ENCODE measurements around the gene COG8. TPM values are rescaled to one million over a fixed set of nuclear protein-coding genes. Genes with fewer than 3 reads are reported as not detected.

The COG8 gene
- total and polyA plus RNA-seq, 11 donors = 13.3 to 43.0 (median 22.8) TPM

DNA sequence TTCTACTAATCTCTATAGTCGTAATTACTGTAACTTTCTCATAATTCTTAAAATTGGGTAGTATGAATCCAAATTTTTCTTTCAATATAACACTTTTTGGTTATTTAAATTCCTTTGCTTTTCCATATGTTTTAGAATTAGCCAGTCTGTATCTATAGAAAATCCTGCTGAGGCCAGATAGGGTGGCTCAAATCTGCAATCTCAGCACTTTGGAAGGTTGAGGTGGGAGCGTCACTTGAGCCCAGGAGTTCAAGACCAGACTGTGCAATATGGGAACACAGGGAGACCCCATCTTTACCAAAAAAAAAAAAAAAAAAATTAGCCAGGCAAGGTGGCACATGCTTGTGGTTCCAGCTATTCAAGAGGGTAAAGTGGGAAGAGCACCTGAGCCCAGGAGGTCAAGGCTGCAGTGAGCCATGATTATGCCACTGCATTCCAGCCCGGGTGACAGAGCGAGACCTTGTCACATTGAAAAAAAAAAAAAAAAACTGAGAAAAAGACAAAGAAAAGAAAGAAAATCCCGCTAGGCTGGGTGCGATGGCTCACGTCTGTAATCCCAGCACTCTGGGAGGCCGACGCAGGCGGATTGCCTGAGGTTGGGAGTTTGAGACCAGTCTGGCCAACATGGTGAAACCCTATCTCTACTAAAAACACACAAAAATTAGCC, 37.2 kb upstream of the COG8 start:
- Histone ChIP-seq H3K4me3 (no peak overlapping the region), H3K27me3 (no peaks in the 10 kb centered on the region), H3K27ac (no peak overlapping the region), H3K9me3 (no peaks in the 10 kb centered on the region), H3K36me3 (peaks cover 0 to 93% (median 76%) of the 10 kb centered on the region in 9 donors), H3K4me1 (peaks cover 0 to 16% (median 0%) of the 10 kb centered on the region in 12 donors)
- DNase-seq (no peak), ATAC-seq (no peak)
- TF ChIP-seq, protein P1, sequence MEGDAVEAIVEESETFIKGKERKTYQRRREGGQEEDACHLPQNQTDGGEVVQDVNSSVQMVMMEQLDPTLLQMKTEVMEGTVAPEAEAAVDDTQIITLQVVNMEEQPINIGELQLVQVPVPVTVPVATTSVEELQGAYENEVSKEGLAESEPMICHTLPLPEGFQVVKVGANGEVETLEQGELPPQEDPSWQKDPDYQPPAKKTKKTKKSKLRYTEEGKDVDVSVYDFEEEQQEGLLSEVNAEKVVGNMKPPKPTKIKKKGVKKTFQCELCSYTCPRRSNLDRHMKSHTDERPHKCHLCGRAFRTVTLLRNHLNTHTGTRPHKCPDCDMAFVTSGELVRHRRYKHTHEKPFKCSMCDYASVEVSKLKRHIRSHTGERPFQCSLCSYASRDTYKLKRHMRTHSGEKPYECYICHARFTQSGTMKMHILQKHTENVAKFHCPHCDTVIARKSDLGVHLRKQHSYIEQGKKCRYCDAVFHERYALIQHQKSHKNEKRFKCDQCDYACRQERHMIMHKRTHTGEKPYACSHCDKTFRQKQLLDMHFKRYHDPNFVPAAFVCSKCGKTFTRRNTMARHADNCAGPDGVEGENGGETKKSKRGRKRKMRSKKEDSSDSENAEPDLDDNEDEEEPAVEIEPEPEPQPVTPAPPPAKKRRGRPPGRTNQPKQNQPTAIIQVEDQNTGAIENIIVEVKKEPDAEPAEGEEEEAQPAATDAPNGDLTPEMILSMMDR (IDR thresholded peaks at IDR 0.05) = no peak
- TF ChIP-seq POLR2A (IDR thresholded peaks at IDR 0.05) = no peak
- intact Hi-C loops (cut with DNase I) = no loop called here
- 95 to 97% (median 96%) methylated on average over 10 of the region's 10 CpGs for WGBS, 4 donors

DNA sequence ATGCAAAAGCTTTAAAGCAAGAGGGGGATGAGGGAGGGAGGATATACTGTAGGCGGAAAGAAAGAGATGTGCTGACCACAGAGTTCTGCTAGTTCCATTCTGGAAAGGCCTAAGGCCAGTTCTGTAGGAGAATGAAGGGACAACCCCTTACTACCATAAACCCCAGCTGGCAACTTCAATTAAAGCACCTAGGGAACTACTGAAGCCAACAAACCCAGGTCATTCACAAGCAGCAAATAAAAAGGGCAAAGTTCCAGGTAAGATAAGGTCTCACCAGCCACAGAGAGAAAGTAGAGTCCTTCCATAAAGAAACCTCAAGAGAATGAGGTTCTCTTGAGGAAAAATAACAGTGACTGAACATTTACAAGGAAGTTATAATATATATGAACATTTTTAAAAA, 33.7 kb upstream of the COG8 start:
- DNase-seq = no peak
- Histone ChIP-seq H3K27me3 (no peaks in the 10 kb centered on the region), H3K36me3 (peaks cover 0 to 93% (median 77%) of the 10 kb centered on the region in 9 donors), H3K9me3 (no peaks in the 10 kb centered on the region), H3K27ac (no peak overlapping the region), H3K4me1 (peaks cover 0 to 9% (median 0%) of the 10 kb centered on the region in 12 donors), H3K4me3 (no peak overlapping the region)
- peak in 1 of 4 donors; percentile 22 for ATAC-seq
- TF ChIP-seq POLR2A (IDR thresholded peaks at IDR 0.05) = no peak
- TF ChIP-seq, protein P1 (IDR thresholded peaks at IDR 0.05) = no peak
- intact Hi-C loops (cut with DNase I) = no loop called here
- 95 to 98% (median 97%) methylated on average over 1 of the region's 1 CpG for WGBS, 4 donors

DNA sequence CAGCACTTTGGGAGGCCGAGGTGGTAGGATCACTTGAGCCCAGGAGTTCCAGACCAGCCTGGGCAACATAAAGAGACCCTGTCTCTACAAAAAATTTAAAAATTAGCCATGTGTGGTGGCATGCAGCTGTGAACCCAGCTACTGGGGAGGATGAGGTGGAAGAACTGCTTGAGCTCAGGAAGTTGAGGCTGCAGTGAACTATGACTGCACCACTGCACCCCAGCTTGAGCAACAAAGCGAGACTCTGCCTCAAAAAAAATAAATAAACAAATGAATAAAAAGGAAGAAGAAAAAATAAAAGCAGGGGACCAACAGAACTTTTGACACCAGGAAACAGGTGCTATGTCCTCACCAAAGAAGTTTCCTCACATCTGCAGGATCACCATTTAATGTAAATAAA, 32.2 kb upstream of the COG8 start:
- intact Hi-C loops (cut with DNase I) = no loop called here
- DNase-seq (no peak), ATAC-seq (no peak)
- no peaks in the 10 kb centered on the region for H3K9me3 ChIP-seq
- no peak overlapping the region for H3K4me3 ChIP-seq
- WGBS, 4 donors = 92 to 96% (median 94%) methylated on average over 2 of the region's 2 CpGs
- H3K4me1 ChIP-seq = peaks cover 0 to 9% (median 0%) of the 10 kb centered on the region in 12 donors
- no peak for TF ChIP-seq POLR2A (IDR thresholded peaks at IDR 0.05)
- TF ChIP-seq, protein P1 (IDR thresholded peaks at IDR 0.05) = no peak
- peaks cover 0 to 95% (median 82%) of the 10 kb centered on the region in 9 donors for H3K36me3 ChIP-seq
- no peaks in the 10 kb centered on the region for H3K27me3 ChIP-seq
- no peak overlapping the region for H3K27ac ChIP-seq

DNA sequence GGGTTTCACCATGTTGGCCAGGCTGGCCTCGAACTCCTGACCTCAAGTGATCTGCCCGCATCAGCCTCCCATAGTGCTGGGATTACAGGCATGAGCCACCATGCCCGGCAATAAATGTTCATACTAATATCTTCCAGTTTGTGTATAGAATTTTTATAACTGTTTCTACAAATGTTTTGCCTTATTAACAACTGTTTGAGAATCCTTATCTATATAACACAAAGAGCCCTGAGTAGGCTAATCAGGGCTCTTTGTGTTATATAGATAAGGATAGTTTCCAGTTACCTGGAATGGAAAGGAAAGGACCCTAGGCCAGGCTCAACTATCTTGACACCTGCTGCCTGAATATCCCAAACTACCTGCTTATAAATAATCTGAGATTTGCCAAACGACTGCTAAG, 29.5 kb upstream of the COG8 start:
- TF ChIP-seq POLR2A (IDR thresholded peaks at IDR 0.05) = no peak
- TF ChIP-seq, protein P1 (IDR thresholded peaks at IDR 0.05) = no peak
- ATAC-seq (no peak), DNase-seq (no peak)
- WGBS, 4 donors = 88 to 95% (median 93%) methylated on average over 4 of the region's 4 CpGs
- H3K4me1 ChIP-seq = peaks cover 0 to 9% (median 0%) of the 10 kb centered on the region in 12 donors
- H3K4me3 ChIP-seq = no peak overlapping the region
- H3K27me3 ChIP-seq = no peaks in the 10 kb centered on the region
- peaks cover 0 to 98% (median 92%) of the 10 kb centered on the region in 9 donors for H3K36me3 ChIP-seq
- H3K27ac ChIP-seq = no peak overlapping the region
- intact Hi-C loops (cut with DNase I) = no loop called here
- no peaks in the 10 kb centered on the region for H3K9me3 ChIP-seq
